Endothelial cell of umbilical vein (primary cell): Measurements from ENCODE around the gene RNF6. TPM values are rescaled to one million over a fixed set of nuclear protein-coding genes. Genes with fewer than 3 reads are reported as not detected.

ENCODE experiments used
- BruUV-seq: library from RNA; stranded (reverse); fragments of 400-500 nt; replicated peaks from 2 replicates; lab custom pipeline; 2021; lab: Mats Ljungman, UMichigan
- CTCF ChIA-PET: fragments of 300-600, 350-600 bp; sonication (Branson Sonifier 250); formaldehyde crosslinking; loops from one replicate; lab custom pipeline; 2021; ENCODE audit warnings: antibody characterized with exemption, inconsistent platforms; lab: Charles Lee
- POLR2A ChIA-PET: fragments of 300-600, 350-600 bp; sonication (Branson Sonifier 250); formaldehyde crosslinking; loops from one replicate; lab custom pipeline; 2021; ENCODE audit warnings: antibody characterized with exemption, inconsistent platforms; lab: Charles Lee
- DNase-seq: peaks from one replicate; pipeline ENCODE4 v3.0.0-alpha.2; 2011; ENCODE audit warnings: low read depth, low spot score
- FAIRE-seq: peaks from 2 replicates; lab custom pipeline; 2011; peaks lifted over from hg19 to GRCh38; lab: Jason Lieb, UNC
- H2AFZ ChIP-seq: 2 replicates; pipeline ENCODE4 v1.6.0; 2012; ENCODE audit warnings: low read depth, low read length, control low read depth, inconsistent platforms
- H3K27ac ChIP-seq: 2 replicates; pipeline ENCODE4 v1.5.1; 2011; ENCODE audit warnings: low read depth, mild to moderate bottlenecking, control low read depth, low read length, moderate library complexity; ENCODE audit not compliant: insufficient read depth
- H3K27me3 ChIP-seq, 2 experiments: 2 replicates each; pipeline versions ENCODE4 v1.6.0 to v1.6.1; 2011; ENCODE audit warnings: low read length in 2 of 2, mixed read lengths in 1 of 2; ENCODE audit not compliant: control insufficient read depth in 2 of 2, insufficient read depth in 2 of 2
- H3K36me3 ChIP-seq, 2 experiments: 2 replicates in 1 of 2; 3 replicates in 1 of 2; pipeline ENCODE4 v1.5.1; 2011; ENCODE audit warnings: low read length in 2 of 2, mild to moderate bottlenecking in 1 of 2, moderate library complexity in 1 of 2; ENCODE audit not compliant: control insufficient read depth in 2 of 2, insufficient read depth in 2 of 2; ENCODE audit errors: extremely low read depth in 1 of 2
- H3K4me1 ChIP-seq: 3 replicates; pipeline ENCODE4 v1.5.1; 2011; ENCODE audit warnings: mild to moderate bottlenecking, low read length; ENCODE audit not compliant: control insufficient read depth, insufficient read depth; ENCODE audit errors: extremely low read depth
- H3K4me2 ChIP-seq: 2 replicates; pipeline ENCODE4 v1.6.1; 2011; ENCODE audit warnings: low read length, control low read depth, mixed read lengths; ENCODE audit not compliant: insufficient read depth
- H3K4me3 ChIP-seq, 3 experiments: fragments of 200-600 bp in 1 of 3; sonication (generic), shearing (Covaris generic) in 1 of 3; replicated peaks in 1 of 3; 2 replicates each; pipeline ENCODE4 v1.5.1; 2011 to 2016; ENCODE audit warnings: control low read depth in 3 of 3, low read length in 3 of 3, mild to moderate bottlenecking in 2 of 3, inconsistent platforms in 1 of 3, low read depth in 1 of 3, moderate library complexity in 1 of 3; ENCODE audit not compliant: insufficient read depth in 1 of 3
- H3K79me2 ChIP-seq: 2 replicates; pipeline ENCODE4 v1.6.0; 2012; ENCODE audit warnings: low read length, inconsistent platforms; ENCODE audit not compliant: control insufficient read depth, insufficient read depth
- H3K9ac ChIP-seq: replicated peaks from 2 replicates; pipeline ENCODE3; 2011; ENCODE audit warnings: low read length, control low read depth; ENCODE audit not compliant: insufficient read depth; ENCODE audit errors: extremely low read depth
- H3K9me1 ChIP-seq: replicated peaks from 3 replicates; pipeline ENCODE4 v1.6.0; 2011; ENCODE audit warnings: mild to moderate bottlenecking, low read length; ENCODE audit not compliant: control insufficient read depth, insufficient read depth; ENCODE audit errors: extremely low read depth
- H3K9me3 ChIP-seq: replicated peaks from 2 replicates; pipeline ENCODE4 v1.5.1; 2012; ENCODE audit warnings: low read length, inconsistent platforms; ENCODE audit not compliant: control insufficient read depth, insufficient read depth
- H4K20me1 ChIP-seq: replicated peaks from 2 replicates; pipeline ENCODE3; 2011; ENCODE audit warnings: mild to moderate bottlenecking, low read length; ENCODE audit not compliant: control insufficient read depth, insufficient read depth; ENCODE audit errors: extremely low read depth
- EZH2 ChIP-seq: IDR thresholded peaks from 2 replicates; pipeline ENCODE4 v1.6.1; 2012; ENCODE audit warnings: borderline replicate concordance, low read depth, mild to moderate bottlenecking, moderate library complexity, low read length, inconsistent platforms; ENCODE audit not compliant: severe bottlenecking
- FOS ChIP-seq: IDR thresholded peaks from 2 replicates; pipeline ENCODE4 v1.6.1; 2011; ENCODE audit warnings: mild to moderate bottlenecking, low read length, moderate library complexity, borderline replicate concordance; ENCODE audit not compliant: insufficient read depth
- GATA2 ChIP-seq: IDR thresholded peaks from 2 replicates; pipeline ENCODE4 v1.7.0; 2011; ENCODE audit warnings: low read depth, mild to moderate bottlenecking, moderate library complexity, mixed read lengths, low read length; ENCODE audit not compliant: insufficient read length, insufficient read depth
- JUN ChIP-seq: IDR thresholded peaks from 2 replicates; pipeline ENCODE4 v1.6.1; 2011; ENCODE audit warnings: borderline replicate concordance, low read depth; ENCODE audit not compliant: insufficient read length, insufficient read depth
- MYC ChIP-seq: IDR thresholded peaks from one replicate; pipeline ENCODE4 v1.6.1; 2011; ENCODE audit warnings: mild to moderate bottlenecking, low read depth, low read length
- POLR2A ChIP-seq: IDR thresholded peaks from 2 replicates; pipeline ENCODE4 v1.6.1; 2012; ENCODE audit warnings: low read depth, mild to moderate bottlenecking, control low read depth, low read length
- POLR2AphosphoS5 ChIP-seq: IDR thresholded peaks from 2 replicates; pipeline ENCODE4 v1.6.1; 2012; ENCODE audit warnings: low read depth, mild to moderate bottlenecking, control low read depth, low read length, moderate library complexity; ENCODE audit not compliant: insufficient read depth
- dilution Hi-C: fragments of 300-500 bp; cut with MboI; formaldehyde crosslinking; loops from one replicate; pipeline ENCODE4 v1.15.0; 2019; ENCODE audit warnings: low sequenced_read_pairs; ENCODE audit not compliant: extremely low pct_ligation_motif_present
- intact Hi-C: fragments of 100-400 bp; cut with micrococcal nuclease; formaldehyde crosslinking; loops from one replicate; pipeline ENCODE4 v1.10.0; 2022
- polyA plus RNA-seq, 4 experiments: library from polyadenylated mRNA; depleted of rRNA in 3 of 4; stranded (reverse) in 3 of 4; unstranded in 1 of 4; fragments of >200 nt; gene quantifications; 2 replicates each; pipeline versions ENCODE4 v1.2.1 to v1.2.3, GENCODE V29; 2011 to 2012; ENCODE audit warnings: missing spikeins in 1 of 4
- total RNA-seq: library from RNA; stranded (reverse); gene quantifications from 2 replicates; pipeline ENCODE4 v1.2.3, GENCODE V29; 2021
- TF ChIP-seq, protein P1 (sequence below): IDR thresholded peaks from 2 replicates; pipeline ENCODE4 v1.6.1; 2011; ENCODE audit not compliant: insufficient read depth, insufficient read length
- TF ChIP-seq, protein P2 (sequence below), 2 donors: IDR thresholded peaks; 1 replicate in 1 of 2; 2 replicates in 1 of 2; pipeline ENCODE4 v1.5.1; 2011; ENCODE audit warnings: low read length in 2 of 2, mild to moderate bottlenecking in 2 of 2, moderate library complexity in 2 of 2, control low read depth in 1 of 2, inconsistent platforms in 1 of 2, low read depth in 1 of 2; ENCODE audit not compliant: insufficient read depth in 1 of 2; ENCODE audit errors: extremely low read depth in 1 of 2

RNF6 gene
- total and polyA plus RNA-seq, 2 donors (not counting 3 experiments of a cell fraction or from before 2014, with no cell fraction given): 12.7 to 36.4 TPM

DNA sequence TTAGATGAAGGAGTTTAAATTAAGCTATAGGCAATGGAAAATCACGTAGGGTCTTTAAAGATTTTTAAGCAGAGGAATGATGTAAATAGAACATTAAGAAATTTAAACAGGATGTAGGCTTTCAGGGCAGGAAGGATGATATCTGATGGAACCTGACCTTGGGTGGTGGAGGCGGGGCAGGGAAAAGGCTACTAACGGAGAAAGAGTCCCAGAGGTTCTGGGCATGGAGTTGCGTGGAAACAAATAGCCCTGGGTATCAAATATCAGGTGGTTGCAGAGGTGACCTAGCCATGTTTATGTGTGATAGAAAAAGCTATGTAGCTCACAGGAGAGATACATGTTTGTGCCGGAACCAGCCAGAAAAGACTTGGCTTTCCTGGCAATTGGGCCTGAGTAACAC, 24.0 kb upstream of the RNF6 start:
- H4K20me1 ChIP-seq: no peaks in the 10 kb centered on the region
- intact Hi-C loops: no loop called here
- DNase-seq: no peak
- H3K79me2 ChIP-seq: no peaks in the 10 kb centered on the region
- no peaks in the 10 kb centered on the region for H3K36me3 ChIP-seq
- TF ChIP-seq POLR2A: no peak
- TF ChIP-seq GATA2: no peak
- TF ChIP-seq EZH2: no peak
- no peak for TF ChIP-seq MYC
- TF ChIP-seq POLR2AphosphoS5: no peak
- TF ChIP-seq, protein P1, sequence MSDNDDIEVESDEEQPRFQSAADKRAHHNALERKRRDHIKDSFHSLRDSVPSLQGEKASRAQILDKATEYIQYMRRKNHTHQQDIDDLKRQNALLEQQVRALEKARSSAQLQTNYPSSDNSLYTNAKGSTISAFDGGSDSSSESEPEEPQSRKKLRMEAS: no peak
- TF ChIP-seq JUN: no peak
- TF ChIP-seq FOS: no peak
- TF ChIP-seq, protein P2, sequence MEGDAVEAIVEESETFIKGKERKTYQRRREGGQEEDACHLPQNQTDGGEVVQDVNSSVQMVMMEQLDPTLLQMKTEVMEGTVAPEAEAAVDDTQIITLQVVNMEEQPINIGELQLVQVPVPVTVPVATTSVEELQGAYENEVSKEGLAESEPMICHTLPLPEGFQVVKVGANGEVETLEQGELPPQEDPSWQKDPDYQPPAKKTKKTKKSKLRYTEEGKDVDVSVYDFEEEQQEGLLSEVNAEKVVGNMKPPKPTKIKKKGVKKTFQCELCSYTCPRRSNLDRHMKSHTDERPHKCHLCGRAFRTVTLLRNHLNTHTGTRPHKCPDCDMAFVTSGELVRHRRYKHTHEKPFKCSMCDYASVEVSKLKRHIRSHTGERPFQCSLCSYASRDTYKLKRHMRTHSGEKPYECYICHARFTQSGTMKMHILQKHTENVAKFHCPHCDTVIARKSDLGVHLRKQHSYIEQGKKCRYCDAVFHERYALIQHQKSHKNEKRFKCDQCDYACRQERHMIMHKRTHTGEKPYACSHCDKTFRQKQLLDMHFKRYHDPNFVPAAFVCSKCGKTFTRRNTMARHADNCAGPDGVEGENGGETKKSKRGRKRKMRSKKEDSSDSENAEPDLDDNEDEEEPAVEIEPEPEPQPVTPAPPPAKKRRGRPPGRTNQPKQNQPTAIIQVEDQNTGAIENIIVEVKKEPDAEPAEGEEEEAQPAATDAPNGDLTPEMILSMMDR (IDR thresholded peaks at IDR 0.05; ENCODE audit: extremely low read depth in 1 of 2, insufficient read depth in 1 of 2, low read depth in 1 of 2, low read length in 2 of 2): no peak
- H2AFZ ChIP-seq: no peak overlapping the region
- dilution Hi-C loops: no loop called here
- no peaks in the 10 kb centered on the region for H3K9me1 ChIP-seq
- H3K27me3 ChIP-seq: peaks cover 10 to 32% of the 10 kb centered on the region in 2 experiments
- H3K27ac ChIP-seq: no peak overlapping the region
- no peaks in the 10 kb centered on the region for H3K9me3 ChIP-seq
- H3K9ac ChIP-seq: no peak overlapping the region
- H3K4me1 ChIP-seq: no peaks in the 10 kb centered on the region
- ChIA-PET CTCF (interaction anchor here (0.8 to 1.8 kb wide), 2 partner anchors 60 to 452 kb away, joined by 3 to 4 read pairs; no protein-coding TSS in a partner anchor), POLR2A (no interaction called here)
- no peak overlapping the region for H3K4me2 ChIP-seq
- BruUV-seq: no TSS peak
- no peak for FAIRE-seq
- H3K4me3 ChIP-seq: no peak overlapping the region
